Cardiac muscle cell (in vitro differentiated cells and primary cell): ENCODE measurements around the gene CFAP74. TPM values are rescaled to one million over a fixed set of nuclear protein-coding genes. Genes with fewer than 3 reads are reported as not detected.

Source experiments
- DNase-seq, 2 donors: peaks; one replicate each; pipeline versions ENCODE4 v3.0.0 to v3.0.0-alpha.2; 2010 to 2017; ENCODE audit warnings: low read depth in 1 of 2, low spot score in 1 of 2
- H3K27ac ChIP-seq: fragments of 200-600 bp; sonication (generic); 2 replicates; pipeline ENCODE4 v1.5.1; 2016
- H3K27me3 ChIP-seq: fragments of 200-600 bp; sonication (generic); 2 replicates; pipeline ENCODE4 v1.6.0; 2016; ENCODE audit warnings: control low read depth
- H3K36me3 ChIP-seq: fragments of 200-600 bp; sonication (generic); 2 replicates; pipeline ENCODE4 v1.5.1; 2016; ENCODE audit warnings: control low read depth
- H3K4me1 ChIP-seq: fragments of 200-600 bp; sonication (generic); 2 replicates; pipeline ENCODE4 v1.8.1; 2017; ENCODE audit warnings: low read depth, mild to moderate bottlenecking, mixed run types
- H3K4me3 ChIP-seq: fragments of 200-600 bp; sonication (generic); 2 replicates; pipeline ENCODE4 v1.5.1; 2016; ENCODE audit warnings: mild to moderate bottlenecking
- H3K9me3 ChIP-seq: fragments of 200-600 bp; sonication (generic); 2 replicates; pipeline ENCODE4 v1.5.1; 2017; ENCODE audit warnings: low read depth, mild to moderate bottlenecking, control low read depth
- polyA plus RNA-seq: library from polyadenylated mRNA; unstranded; fragments of >200 nt; fragmentation: Nextera tagmentation; extraction: Ambion mirVana; gene quantifications from 2 replicates; pipeline ENCODE4 v1.2.1, GENCODE V29; 2016
- total RNA-seq: library from RNA; depleted of rRNA; stranded (reverse); fragments of >200 nt; gene quantifications from 2 replicates; pipeline ENCODE4 v1.2.3, GENCODE V29; 2016
- TF ChIP-seq, protein P1 (sequence below): IDR thresholded peaks from 2 replicates; pipeline ENCODE4 v1.5.1; 2012; ENCODE audit warnings: low read depth, mild to moderate bottlenecking, low read length

Gene CFAP74
- total and polyA plus RNA-seq, 2 experiments from 2014 or later = 0.63 to 1.7 TPM

DNA sequence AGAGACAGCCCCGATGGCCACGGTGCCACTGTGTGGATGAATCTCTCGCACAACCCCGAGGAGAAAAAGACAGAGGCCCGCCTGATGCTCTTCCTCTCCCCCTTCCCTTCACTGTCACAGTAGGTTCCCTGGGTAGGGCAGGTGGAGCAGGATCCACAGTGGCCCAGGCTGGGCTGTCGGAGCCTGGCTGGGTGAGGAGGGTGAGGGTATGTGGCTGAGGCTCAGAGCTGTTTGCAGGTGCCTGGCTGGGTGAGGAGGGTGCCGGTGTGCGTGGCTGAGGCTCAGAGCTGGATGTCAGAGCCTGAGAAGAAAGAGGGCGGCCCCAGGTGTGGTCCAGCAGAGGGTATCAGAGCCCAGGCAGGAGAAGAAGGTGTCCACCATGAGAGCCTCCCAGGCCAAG, 2.7 kb downstream of the CFAP74 start:
- Histone ChIP-seq H3K4me3 (no peak overlapping the region), H3K27ac (no peak overlapping the region), H3K4me1 (peaks cover 3% of the 10 kb centered on the region), H3K36me3 (no peaks in the 10 kb centered on the region), H3K27me3 (no peaks in the 10 kb centered on the region), H3K9me3 (no peaks in the 10 kb centered on the region)
- TF ChIP-seq, protein P1, sequence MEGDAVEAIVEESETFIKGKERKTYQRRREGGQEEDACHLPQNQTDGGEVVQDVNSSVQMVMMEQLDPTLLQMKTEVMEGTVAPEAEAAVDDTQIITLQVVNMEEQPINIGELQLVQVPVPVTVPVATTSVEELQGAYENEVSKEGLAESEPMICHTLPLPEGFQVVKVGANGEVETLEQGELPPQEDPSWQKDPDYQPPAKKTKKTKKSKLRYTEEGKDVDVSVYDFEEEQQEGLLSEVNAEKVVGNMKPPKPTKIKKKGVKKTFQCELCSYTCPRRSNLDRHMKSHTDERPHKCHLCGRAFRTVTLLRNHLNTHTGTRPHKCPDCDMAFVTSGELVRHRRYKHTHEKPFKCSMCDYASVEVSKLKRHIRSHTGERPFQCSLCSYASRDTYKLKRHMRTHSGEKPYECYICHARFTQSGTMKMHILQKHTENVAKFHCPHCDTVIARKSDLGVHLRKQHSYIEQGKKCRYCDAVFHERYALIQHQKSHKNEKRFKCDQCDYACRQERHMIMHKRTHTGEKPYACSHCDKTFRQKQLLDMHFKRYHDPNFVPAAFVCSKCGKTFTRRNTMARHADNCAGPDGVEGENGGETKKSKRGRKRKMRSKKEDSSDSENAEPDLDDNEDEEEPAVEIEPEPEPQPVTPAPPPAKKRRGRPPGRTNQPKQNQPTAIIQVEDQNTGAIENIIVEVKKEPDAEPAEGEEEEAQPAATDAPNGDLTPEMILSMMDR = no peak
- no peak for DNase-seq

DNA sequence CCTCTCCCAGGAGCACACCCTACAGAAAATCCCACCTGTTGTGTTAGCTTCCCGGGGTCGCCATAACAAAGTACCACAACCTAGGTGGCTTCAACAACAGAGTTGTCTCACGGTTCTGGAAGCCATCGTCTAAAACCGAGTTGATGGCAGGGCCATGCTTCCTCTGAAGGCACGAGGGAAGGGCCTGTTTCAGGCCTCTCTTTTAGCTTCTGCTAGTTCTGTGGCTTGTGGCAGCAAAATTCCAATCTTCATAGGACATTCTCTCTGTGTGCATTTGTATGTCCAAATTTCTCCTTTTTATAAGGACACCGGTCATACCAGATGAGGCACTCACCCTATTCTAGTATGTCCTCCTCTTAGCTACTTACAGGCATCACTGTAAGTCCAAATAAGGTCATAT, 3.2 kb downstream of the CFAP74 start:
- Histone ChIP-seq H3K4me1 (peaks cover 3% of the 10 kb centered on the region), H3K27ac (no peak overlapping the region), H3K9me3 (no peaks in the 10 kb centered on the region), H3K27me3 (no peaks in the 10 kb centered on the region), H3K4me3 (no peak overlapping the region), H3K36me3 (no peaks in the 10 kb centered on the region)
- no peak for DNase-seq
- TF ChIP-seq, protein P1 = no peak

DNA sequence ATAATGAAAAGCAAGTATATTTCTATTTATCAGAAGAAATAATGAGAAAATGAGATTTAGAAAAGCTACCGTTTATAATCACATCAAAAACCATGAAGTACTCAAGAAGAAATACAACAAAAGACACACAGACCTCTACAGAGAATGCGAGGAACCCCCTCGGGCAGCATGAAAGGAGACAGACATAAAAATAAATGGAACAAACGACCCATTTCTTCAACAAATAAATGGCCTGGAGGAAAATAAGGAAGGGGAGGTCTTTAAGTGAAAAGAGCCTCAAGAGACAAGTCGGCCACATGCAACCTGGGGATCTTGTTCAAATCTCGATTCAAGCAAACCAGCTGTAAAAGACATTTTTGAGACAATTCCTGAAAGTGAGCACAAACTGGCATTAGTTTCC, 6.0 kb downstream of the CFAP74 start:
- no peaks in the 10 kb centered on the region for H3K27me3 ChIP-seq
- TF ChIP-seq, protein P1 = no peak
- DNase-seq = no peak
- no peak overlapping the region for H3K27ac ChIP-seq
- H3K4me3 ChIP-seq = no peak overlapping the region
- no peaks in the 10 kb centered on the region for H3K4me1 ChIP-seq
- H3K9me3 ChIP-seq = no peaks in the 10 kb centered on the region
- H3K36me3 ChIP-seq = no peaks in the 10 kb centered on the region

DNA sequence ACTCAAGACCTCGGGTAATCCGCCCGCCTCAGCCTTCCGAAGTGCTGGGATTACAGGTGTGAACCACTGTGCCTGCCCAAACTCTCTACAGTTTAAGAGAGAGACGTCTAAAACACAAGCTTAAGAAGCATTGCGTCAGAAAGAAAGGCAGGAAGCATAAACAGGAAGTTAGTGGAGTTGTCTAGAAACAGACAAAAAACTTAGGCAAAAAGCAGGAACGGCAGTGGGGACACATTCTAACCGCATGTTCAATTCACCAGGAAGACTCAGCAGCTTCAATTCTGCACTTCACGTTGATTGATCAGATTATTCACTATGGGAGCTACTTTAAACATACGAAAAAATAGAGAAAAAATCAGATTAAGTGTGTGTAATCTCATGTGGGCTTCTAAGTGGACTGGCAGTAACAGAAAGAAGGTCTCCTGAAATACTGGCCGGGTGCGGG, 7.4 kb downstream of the CFAP74 start:
- no peaks in the 10 kb centered on the region for H3K36me3 ChIP-seq
- H3K27ac ChIP-seq = no peak overlapping the region
- TF ChIP-seq, protein P1 = no peak
- H3K4me1 ChIP-seq = no peaks in the 10 kb centered on the region
- H3K27me3 ChIP-seq = no peaks in the 10 kb centered on the region
- DNase-seq = peak in 1 of 2 donors; percentile 44
- H3K9me3 ChIP-seq = no peaks in the 10 kb centered on the region
- H3K4me3 ChIP-seq = no peak overlapping the region

DNA sequence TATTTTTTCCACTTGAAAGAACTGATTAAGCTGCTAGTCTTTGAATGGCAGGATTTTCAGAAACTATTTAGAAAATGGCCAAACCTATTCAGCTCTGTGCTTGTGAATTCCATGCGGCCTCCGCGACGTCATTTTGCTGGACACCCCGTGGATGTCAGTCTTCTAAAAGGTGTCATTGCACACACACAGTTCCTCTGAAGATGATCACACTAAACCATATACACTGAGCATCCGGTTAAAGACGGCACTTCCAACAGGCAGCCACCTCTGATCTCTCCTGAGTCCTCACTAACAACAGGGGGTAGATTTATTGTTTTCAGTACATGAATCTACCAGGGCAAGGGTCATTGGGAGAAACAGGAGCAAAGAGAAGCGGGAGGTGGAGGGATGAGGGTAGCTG, 9.1 kb downstream of the CFAP74 start:
- TF ChIP-seq, protein P1 = no peak
- H3K27ac ChIP-seq = no peak overlapping the region
- H3K27me3 ChIP-seq = no peaks in the 10 kb centered on the region
- no peak overlapping the region for H3K4me3 ChIP-seq
- H3K4me1 ChIP-seq = no peaks in the 10 kb centered on the region
- no peak for DNase-seq
- H3K9me3 ChIP-seq = no peaks in the 10 kb centered on the region
- no peaks in the 10 kb centered on the region for H3K36me3 ChIP-seq

DNA sequence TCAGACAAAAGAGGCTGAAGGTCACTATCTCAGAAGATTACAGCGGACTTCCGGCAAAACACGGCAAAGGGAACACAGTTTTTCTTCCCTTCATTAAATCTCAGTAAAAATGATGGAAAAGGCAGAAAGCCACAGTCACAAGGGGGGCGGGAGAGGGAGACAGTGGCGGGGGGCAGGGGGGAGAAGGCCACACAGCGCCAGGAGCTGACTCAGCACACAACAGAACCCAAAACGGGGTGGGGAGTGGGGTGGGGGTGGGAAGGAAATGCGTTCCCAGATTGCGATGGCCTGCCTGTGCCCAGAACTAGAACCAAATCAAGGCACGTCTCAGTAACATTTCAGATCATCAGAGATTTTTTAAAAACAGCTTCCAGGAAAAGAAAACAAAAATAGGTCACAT, 13.4 kb downstream of the CFAP74 start:
- no peaks in the 10 kb centered on the region for H3K27me3 ChIP-seq
- TF ChIP-seq, protein P1 = no peak
- no peak overlapping the region for H3K27ac ChIP-seq
- no peaks in the 10 kb centered on the region for H3K9me3 ChIP-seq
- no peak overlapping the region for H3K4me3 ChIP-seq
- H3K36me3 ChIP-seq = no peaks in the 10 kb centered on the region
- no peaks in the 10 kb centered on the region for H3K4me1 ChIP-seq
- peak in 1 of 2 donors; percentile 79 for DNase-seq
